ENCODE results near the gene XRCC4.
"Not testable (repeated sequence)": the region's sequence is repeated elsewhere in the genome, so short reads cannot be mapped to it uniquely, and the experiment has no call there.

Gene XRCC4

DNA sequence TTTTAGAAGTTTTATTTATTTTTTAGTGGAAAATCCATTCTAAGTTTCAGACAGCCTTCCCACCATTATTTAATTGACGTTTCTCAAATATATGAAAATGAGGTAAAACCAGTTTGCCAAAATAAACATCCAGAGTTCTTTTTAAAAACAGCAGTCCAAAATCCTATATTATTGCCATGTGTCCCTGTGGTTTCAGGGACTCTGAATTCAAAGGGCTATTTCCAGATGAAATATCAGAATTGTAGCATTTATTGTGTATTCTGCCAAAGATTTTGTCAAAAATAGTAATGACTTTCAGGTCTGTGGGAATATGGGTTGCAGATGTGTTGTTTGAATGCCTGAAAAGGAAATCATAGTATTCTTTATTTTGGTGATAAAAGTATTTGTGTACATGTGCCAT lies 41.6 kb downstream of the XRCC4 start:
- no peak for DNase-seq

DNA sequence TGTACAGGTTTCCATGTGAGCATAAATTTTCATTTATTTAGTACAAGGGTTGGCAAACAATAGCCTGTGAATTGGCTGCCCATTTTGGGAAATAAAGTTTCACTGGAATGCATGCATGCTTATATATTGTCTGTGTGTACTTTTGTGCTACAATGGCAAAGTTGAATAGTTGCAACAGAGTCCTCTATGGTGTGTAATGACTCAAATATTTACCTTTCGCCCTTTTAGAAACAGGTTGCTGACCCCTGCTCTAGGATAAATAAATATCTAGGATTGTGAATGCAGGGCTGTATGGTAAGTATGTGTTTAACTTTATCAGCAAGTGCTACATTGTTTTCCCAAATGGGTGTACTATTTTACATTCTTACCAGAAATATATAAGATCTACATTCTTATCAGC lies 47.2 kb downstream of the XRCC4 start:
- no peak for DNase-seq

DNA sequence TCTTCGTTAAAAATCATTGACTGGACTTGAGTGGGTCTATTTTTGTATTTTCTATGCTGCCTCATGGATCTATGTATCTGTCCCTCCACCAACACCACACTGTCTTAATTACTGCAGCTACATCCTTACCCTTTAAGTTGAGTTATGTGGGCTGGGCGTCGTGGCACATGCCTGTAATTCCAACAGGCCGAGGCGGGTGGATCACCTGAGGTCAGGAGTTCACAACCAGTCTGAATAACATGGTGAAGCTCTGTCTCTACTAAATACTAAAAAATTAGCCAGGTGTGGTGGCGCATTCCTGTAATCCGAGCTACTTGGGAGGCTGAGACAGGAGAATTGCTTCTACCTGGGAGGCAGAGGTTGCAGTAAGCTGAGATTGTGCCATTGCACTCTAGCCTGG lies 48.2 kb downstream of the XRCC4 start:
- DNase-seq: no peak

- no peak for DNase-seq
Measured at GRCh38 chr5:83126501-83126900, 49.2 kb downstream of the XRCC4 start.

DNA sequence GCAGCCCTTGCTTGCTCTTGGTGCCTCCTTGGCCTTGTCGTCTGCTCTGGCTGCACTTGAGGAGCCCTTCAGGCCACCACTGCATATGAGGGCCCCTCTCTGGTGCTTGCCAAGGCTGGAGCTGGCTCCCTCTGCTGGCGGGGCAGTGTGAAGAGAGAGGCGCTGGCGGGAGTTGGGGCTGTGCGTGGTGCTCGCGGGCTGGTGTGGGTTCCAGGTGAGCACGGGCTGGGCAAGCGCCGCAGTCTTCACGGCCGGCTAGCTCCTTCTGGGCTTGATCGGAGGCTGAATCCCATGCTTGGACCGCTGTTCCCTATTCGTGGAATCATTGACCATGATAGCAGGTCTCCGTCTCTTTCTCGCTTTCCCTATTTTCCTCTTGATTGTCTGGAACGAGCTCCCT lies 56.5 kb downstream of the XRCC4 start:
- DNase-seq: no peak

DNA sequence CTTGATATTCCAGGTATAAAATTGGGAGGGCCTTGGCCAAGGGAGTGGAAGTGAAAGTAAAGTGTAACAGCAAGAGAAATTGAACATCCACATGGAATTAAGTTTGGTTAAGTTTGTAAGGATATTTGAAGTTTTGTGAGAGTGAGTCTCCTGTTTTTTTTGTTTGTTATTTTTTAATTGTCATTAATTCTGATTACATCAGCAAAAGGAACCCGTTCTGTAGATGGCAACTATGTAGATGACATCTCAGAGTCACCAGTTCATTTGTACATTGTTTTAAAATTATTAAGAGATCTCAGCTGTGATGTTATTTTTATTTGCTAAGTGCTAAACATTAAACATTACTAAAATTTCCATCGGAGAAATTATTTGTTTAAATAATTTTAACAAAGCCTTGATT lies 65.2 kb downstream of the XRCC4 start:
- no peak for DNase-seq

- DNase-seq: no peak
Measured at GRCh38 chr5:83145241-83145640, 67.9 kb downstream of the XRCC4 start.

- DNase-seq: no peak
Measured at GRCh38 chr5:83145882-83146331, 68.6 kb downstream of the XRCC4 start.

- DNase-seq: no peak
Measured at GRCh38 chr5:83146441-83146840, 69.1 kb downstream of the XRCC4 start.

GRCh38 chr5:83147593-83147992 lies 70.2 kb downstream of the XRCC4 start:
- DNase-seq: no peak

DNA sequence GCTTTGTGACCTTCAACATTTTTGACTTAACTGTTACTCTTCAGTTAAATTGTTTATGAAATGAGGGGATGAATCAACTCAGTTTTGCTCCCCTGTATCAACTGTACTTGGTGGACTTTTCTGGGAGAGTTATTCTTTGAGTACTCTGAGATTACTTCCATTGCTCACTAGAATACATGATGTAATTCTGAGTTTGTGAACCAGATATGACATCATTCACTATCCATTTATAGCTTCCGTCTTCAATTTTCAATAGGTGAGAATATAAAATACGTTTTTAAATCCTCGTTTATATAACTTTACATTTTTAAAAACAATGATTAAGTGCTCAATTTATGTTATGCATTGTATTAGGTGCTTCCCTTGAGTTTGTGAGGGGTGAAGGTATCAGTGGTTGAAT lies 71.0 kb downstream of the XRCC4 start:
- no peak for DNase-seq

- no peak for DNase-seq
Measured at GRCh38 chr5:83149671-83150070, 72.3 kb downstream of the XRCC4 start.

GRCh38 chr5:83151821-83152220 lies 74.5 kb downstream of the XRCC4 start:
- no peak for DNase-seq

DNA sequence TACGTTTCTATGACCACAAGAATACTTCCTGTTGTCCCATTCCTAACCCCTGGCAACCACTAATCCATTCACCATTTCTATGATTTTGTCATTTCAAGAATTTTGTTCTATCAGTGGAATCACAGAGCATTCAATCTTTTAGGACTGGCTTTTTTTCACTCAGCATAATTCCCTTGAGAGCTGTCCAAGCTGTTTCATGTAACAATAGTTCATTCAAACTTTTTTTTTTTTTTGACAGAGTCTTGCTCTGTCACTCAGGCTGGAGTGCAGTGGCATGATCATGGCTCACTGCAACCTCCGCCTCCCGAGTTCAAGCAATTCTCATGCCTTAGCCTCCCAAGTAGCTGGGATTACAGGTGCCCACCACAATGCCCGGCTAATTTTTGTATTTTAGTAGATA lies 75.6 kb downstream of the XRCC4 start:
- not testable (repeated sequence) for DNase-seq

- no peak for DNase-seq
Measured at GRCh38 chr5:83156001-83156400, 78.7 kb downstream of the XRCC4 start.

GRCh38 chr5:83157163-83157562 lies 79.8 kb downstream of the XRCC4 start:
- DNase-seq: no peak

- no peak for DNase-seq
Measured at GRCh38 chr5:83162601-83163000, 85.3 kb downstream of the XRCC4 start.

GRCh38 chr5:83167538-83167937 lies 90.2 kb downstream of the XRCC4 start:
- DNase-seq: no peak

DNA sequence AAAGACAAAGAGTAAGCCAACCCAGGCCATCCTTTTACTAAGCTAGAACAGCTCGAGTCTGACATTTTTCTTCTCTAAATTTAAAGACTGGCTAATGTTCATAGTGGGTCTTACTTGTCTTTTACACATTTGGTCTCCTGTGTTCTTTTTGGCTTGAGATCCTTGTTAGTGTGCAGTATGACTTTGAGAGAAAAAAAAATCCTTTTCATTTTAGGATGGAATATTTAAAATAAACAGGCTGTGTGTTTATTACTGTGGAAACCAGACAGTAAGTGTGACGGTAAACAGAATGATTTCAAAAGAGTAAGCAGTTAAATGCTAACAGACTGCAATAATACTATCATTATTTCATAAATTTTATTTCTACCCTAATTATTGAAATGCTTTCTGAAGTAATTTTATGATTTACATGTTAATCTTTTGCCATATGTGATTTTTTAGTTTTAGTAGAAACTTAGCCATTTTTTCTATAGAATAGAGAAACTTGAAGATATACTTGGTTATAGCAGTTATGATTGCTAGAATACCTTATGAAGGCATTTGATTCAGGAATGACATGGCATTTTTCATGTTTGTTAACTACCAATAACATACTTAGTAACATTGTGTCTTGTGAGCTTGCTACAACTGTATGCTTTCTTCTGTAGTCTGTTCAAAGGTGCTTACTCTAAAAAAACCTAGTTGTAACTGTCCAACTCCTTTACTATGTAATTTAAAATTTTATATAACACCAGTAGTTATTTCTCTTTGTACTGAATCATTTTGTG lies 92.4 kb downstream of the XRCC4 start:
- DNase-seq: no peak

GRCh38 chr5:83172011-83172410 lies 94.7 kb downstream of the XRCC4 start:
- no peak for DNase-seq

DNA sequence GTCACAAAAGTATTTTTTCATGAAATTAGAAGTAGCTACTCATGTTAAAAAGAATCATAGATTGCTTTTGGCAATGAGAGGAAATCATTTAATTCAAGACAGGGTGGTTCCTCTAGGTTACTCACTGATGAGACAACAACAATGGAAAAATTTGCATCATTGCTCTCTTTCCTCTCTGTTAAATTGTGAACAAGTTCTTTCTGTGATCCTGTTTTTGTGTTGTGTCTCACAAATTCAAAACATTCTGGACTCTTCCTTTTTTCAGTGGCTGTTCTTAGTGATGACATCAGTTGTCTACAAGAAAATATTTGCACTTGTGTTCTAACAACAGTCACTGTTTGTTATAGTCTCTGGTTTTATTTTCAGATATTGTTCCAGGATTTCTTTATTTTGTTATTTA lies 95.3 kb downstream of the XRCC4 start:
- DNase-seq: no peak

- DNase-seq: no peak
Measured at GRCh38 chr5:83173826-83174225, 96.5 kb downstream of the XRCC4 start.

DNA sequence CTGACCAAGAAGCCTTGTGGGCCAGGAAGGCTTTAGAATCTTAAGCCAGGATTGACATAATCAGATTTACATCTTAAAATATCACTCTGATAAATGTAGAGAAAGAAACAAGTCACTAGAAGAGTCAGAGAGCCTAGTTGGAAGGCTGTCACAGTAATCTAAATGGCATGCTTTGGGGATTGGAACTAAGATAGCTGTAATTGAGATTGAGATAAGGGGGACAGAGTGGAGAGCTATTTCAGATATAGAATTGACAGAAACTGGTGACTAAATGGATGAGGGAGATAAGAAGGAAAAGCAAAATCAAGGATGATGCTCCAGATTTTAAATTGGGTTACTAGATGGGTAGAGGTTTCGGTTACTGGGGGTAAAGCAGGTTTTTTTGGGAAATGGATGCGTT lies 100.5 kb downstream of the XRCC4 start:
- no peak for DNase-seq

- no peak for DNase-seq
Measured at GRCh38 chr5:83179966-83180365, 102.6 kb downstream of the XRCC4 start.

- no peak for DNase-seq
Measured at GRCh38 chr5:83184534-83184933, 107.2 kb downstream of the XRCC4 start.

Data from CD4-positive, alpha-beta T cell treated with Interleukin-4 for 4 hours (primary cell).